ENCODE measurements around the gene ERICH4.
"Not testable (repeated sequence)": the region's sequence is repeated elsewhere in the genome, so short reads cannot be mapped to it uniquely, and the experiment has no call there.

Gene ERICH4

GRCh38 chr19:41415154-41415571 is 27.8 kb upstream of the ERICH4 start:
- no peak for DNase-seq

GRCh38 chr19:41416194-41416674 is 26.7 kb upstream of the ERICH4 start:
- DNase-seq = no peak

- DNase-seq = no peak
Measured at GRCh38 chr19:41420101-41420880, 22.7 kb upstream of the ERICH4 start.

GRCh38 chr19:41421314-41421713 is 21.6 kb upstream of the ERICH4 start:
- DNase-seq = no peak

GRCh38 chr19:41421973-41422372 is 21.0 kb upstream of the ERICH4 start:
- DNase-seq = no peak

GRCh38 chr19:41422456-41422855 is 20.5 kb upstream of the ERICH4 start:
- no peak for DNase-seq

- no peak for DNase-seq
Measured at GRCh38 chr19:41422955-41423354, 20.0 kb upstream of the ERICH4 start.

- DNase-seq = no peak
Measured at GRCh38 chr19:41424335-41425173, 18.4 kb upstream of the ERICH4 start.

- DNase-seq = no peak
Measured at GRCh38 chr19:41425174-41426115, 17.5 kb upstream of the ERICH4 start.

GRCh38 chr19:41426116-41426841 is 16.7 kb upstream of the ERICH4 start:
- DNase-seq = no peak

- no peak for DNase-seq
Measured at GRCh38 chr19:41426952-41427646, 15.9 kb upstream of the ERICH4 start, which contains the start of gene B3GNT8. Gene B3GNT8, minus strand, starts transcription at chr19:41427374. Its CDS starts 596 bp downstream, at chr19:41426778.

GRCh38 chr19:41427647-41428480 is 15.1 kb upstream of the ERICH4 start:
- DNase-seq = no peak

GRCh38 chr19:41428481-41428859 is 14.5 kb upstream of the ERICH4 start:
- no peak for DNase-seq

- DNase-seq = no peak
Measured at GRCh38 chr19:41430922-41431321, 12.0 kb upstream of the ERICH4 start.

GRCh38 chr19:41431426-41432386 is 11.2 kb upstream of the ERICH4 start:
- DNase-seq = no peak

GRCh38 chr19:41433171-41433570 is 9.8 kb upstream of the ERICH4 start:
- no peak for DNase-seq

- DNase-seq = no peak
Measured at GRCh38 chr19:41434450-41434849, 8.5 kb upstream of the ERICH4 start.

- not testable (repeated sequence) for DNase-seq
Measured at GRCh38 chr19:41435376-41435775, 7.6 kb upstream of the ERICH4 start.

Data from NCI-H345 (cell line).